ENCODE results near the gene PAM.
"Not testable (repeated sequence)": the region's sequence is repeated elsewhere in the genome, so short reads cannot be mapped to it uniquely, and the experiment has no call there.

Gene PAM

DNA sequence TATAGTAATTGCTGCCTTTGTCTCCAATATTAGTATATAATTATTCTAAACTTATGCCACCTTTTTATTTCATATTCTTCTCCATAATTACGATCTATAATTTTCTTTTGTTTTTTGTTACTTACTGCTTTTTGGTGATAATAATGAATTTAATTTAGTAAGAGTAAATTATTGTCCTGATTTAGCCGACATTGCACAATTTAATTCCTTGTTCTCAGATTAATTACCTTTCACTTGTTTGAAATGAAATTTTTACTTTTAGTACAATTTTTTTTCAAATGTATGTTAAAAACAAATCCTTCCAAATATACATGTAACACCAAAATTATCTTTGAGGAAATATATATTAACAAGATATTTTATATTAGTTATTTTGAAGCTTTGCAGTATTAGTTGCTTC lies 201.5 kb downstream of the PAM start:
- DNase-seq: no peak

GRCh38 chr5:102957141-102957540 lies 202.0 kb downstream of the PAM start:
- no peak for DNase-seq

DNA sequence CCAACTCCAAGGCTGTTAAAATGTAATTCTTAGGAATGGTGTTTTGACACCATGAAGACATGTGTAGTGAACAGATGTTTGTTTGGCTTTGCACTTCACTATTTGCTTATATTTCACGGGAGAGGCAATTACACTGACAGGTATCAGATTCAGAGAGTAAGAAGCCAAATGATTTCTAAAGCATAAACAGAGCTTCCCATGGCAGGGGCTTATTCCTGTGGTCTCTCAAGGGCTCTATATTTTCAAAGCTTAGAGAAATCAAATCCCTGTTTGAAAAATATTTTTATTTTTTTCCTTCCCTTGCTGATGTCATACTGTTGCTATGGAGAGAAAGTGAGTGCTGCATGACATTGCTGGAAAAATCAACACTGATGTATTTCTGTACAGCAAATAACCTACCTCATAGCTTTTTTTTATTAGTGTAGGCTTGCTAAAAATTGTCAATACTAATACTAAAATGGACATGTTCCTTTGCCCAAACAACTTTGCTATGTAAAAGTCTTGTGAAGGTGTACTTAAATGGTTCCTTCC lies 203.4 kb downstream of the PAM start:
- DNase-seq: no peak

GRCh38 chr5:102959055-102959454 lies 203.9 kb downstream of the PAM start:
- DNase-seq: no peak

GRCh38 chr5:102961671-102962070 lies 206.6 kb downstream of the PAM start:
- no peak for DNase-seq

DNA sequence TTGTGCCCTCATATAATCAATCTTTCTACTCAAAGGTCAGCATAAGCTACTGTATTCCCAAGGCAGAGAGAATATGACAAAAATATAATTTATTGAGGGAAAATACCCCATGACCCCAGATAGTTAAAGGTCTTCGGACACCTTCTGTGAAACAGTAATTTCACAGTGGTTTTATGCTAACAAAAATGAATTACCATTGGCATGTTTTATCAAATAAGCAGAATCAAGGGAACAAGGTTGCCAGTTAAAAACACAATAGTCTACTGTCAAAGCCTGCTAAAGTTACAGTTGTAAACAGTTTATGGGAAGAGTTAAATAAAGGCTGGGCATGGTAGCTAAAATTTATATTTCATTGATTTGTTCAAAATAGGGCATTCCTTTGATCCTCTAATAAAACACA lies 210.5 kb downstream of the PAM start:
- no peak for DNase-seq

- no peak for DNase-seq
Measured at GRCh38 chr5:102969641-102970040, 214.5 kb downstream of the PAM start.

GRCh38 chr5:102971676-102972293 lies 216.7 kb downstream of the PAM start:
- peak; percentile 2 for DNase-seq

DNA sequence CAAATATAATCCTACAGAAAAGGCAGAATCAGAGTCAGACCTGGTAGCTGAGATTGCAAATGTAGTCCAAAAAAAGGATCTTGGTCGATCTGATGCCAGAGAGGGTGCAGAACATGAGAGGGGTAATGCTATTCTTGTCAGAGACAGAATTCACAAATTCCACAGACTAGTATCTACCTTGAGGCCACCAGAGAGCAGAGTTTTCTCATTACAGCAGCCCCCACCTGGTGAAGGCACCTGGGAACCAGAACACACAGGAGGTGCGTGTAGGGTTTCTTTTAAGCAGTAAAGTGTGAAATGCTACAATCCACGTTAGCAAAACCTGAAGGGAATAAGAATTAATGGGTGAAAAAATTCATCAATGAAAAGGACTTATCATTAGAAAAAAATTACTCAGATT lies 219.1 kb downstream of the PAM start:
- DNase-seq: no peak

DNA sequence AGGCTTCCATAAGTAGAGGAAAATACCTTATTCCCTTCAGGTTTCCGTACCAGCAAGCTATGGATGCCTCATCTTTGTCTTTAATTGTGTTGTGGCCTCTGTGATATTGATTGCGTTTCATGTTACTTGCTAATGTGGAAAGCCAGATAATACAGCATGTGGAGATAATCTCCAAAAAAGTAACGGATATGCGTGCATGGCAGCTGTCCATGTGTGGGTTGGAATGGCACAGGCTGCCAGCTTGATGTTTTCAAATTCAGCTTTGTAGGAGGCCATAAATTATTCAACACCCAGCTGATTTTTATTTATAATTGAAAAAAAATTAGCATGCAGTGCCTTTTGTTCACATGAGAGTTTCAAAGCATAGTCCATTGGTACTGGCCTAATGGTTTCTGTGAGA lies 219.9 kb downstream of the PAM start:
- DNase-seq: no peak

GRCh38 chr5:102975457-102976182 lies 220.5 kb downstream of the PAM start:
- no peak for DNase-seq

GRCh38 chr5:102981957-102982635 lies 227.0 kb downstream of the PAM start:
- DNase-seq: no peak

- DNase-seq: no peak
Measured at GRCh38 chr5:102986074-102986473, 231.0 kb downstream of the PAM start.

DNA sequence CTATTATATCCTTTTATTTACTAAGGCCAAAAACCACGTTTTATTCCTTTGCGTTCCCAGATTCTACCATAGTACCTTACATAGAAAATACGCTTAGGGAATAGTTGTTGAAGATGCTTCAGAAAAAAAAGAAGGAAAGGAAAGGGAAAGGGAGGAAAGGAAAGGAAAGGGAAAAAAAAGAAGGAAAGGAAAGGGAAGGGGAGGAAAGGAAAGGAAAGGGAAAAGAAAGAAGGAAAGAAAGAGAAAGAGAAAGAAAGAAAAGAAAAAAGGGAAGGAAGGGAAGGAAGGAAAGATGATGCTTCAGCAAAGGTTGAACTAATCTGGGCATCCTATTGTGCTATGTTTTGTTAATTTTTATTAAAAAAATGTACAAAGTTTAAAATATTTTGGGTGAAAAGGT lies 233.4 kb downstream of the PAM start:
- no peak for DNase-seq

- no peak for DNase-seq
Measured at GRCh38 chr5:102991802-102992201, 236.7 kb downstream of the PAM start.

- no peak for DNase-seq
Measured at GRCh38 chr5:102996011-102996575, 241.0 kb downstream of the PAM start.

DNA sequence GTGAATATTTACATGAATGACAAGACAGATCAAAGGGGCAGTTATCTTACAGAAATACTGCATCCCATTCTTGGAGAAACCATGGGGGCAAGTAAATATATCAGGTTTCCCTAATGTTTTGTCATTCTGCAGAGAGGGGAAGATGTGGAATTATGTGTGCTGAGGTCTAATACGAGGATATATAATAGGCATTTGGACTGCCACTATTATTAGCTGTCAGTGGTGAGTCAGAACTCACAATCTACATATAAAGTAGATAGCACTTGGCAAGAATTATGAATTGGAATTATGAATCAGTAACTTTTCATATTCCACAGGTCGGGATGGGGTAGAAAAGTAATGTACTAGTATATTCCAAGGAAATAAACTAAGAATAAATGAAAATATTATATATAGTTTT lies 243.1 kb downstream of the PAM start:
- DNase-seq: no peak

DNA sequence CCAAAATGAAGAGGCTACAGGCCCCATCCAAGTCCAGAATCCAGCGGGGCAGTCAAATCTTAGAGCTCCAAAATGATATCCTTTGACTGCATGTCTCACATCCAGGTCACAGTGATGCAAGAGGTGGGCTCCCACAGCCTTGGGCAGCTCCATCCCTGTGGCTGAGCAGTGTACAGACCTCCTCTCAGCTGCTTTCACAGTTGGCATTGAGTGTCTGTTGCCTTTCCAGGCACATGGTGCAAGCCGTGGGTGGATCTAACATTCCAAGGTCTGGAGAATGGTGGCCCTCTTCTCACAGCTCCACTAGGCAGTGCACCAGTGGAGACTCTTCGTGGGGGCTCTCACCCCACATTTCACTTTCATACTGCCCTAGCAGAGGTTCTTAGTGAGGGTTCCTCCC lies 244.1 kb downstream of the PAM start:
- DNase-seq: no peak

DNA sequence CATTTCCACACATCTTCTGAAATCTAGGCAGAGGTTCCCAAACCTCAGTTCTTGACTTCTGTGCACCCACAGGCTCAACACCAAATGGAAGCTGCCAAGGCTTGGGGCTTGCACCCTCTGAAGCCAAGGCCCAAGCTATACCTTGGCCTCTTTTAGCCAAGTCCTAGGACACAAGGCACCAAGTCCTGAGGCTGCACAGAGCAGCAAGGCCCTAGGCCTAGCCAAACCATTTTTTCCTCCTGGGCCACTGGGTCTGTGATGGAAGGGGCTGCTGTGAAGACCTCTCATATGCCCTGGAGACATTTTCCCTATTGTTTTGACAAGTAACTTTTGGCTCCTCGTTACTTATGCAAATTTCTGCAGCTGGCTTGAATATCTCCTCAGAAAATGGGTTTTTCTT lies 244.5 kb downstream of the PAM start:
- not testable (repeated sequence) for DNase-seq

DNA sequence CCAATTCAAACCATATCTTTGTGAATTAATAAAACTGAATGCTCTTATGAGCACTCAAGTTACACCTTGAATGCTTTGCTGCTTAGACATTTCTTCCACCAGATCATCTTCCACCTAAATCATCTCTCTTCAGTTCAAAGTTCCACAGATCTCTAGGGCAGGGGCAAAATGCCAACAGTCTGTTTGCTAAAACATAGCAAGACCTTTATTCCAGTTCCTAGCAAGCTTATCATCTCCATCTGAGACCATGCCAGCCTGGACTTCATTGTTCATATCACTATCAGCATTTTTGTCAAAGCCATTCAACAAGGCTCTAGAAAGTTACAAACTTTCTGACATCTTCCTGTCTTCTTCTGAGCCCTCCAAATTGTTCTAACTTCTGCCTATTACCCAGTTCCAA lies 245.0 kb downstream of the PAM start:
- no peak for DNase-seq

DNA sequence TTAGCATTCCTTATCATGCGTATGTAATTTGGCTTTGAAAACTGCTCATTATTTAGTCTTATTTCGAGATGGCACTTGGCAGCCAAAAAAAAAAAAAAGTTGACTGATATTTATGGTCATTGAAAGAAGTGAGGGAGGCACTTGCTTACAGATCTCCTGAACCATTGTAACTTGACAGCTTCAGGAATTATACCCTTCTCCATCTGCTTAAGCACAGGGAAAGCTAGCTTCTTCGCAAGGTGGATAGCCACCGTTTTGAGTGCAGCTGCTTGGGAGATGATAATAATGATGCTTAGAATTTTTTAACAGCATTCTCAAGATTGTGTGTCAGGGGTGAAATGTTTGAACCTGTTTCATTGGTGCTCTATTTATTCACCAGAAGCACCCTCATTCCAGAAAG lies 248.8 kb downstream of the PAM start:
- DNase-seq: no peak

GRCh38 chr5:103005276-103005675 lies 250.2 kb downstream of the PAM start:
- no peak for DNase-seq

GRCh38 chr5:103006921-103007320 lies 251.8 kb downstream of the PAM start:
- DNase-seq: no peak

- DNase-seq: no peak
Measured at GRCh38 chr5:103010168-103010567, 255.1 kb downstream of the PAM start.
